Pulmonary artery endothelial cell (primary cell): Measurements from ENCODE around the gene CORO1C. TPM values are rescaled to one million over a fixed set of nuclear protein-coding genes. Genes with fewer than 3 reads are reported as not detected.

Experiments
- DNase-seq: peaks from one replicate; pipeline ENCODE4 v3.0.0-alpha.2; 2011; ENCODE audit warnings: low read depth, low spot score
- total RNA-seq: library from RNA; depleted of rRNA; stranded (reverse); fragments of >200 nt; gene quantifications from 2 replicates; pipeline ENCODE4 v1.2.3, GENCODE V29; 2014

Gene CORO1C
- total RNA-seq, 1 donor from 2014 or later: 278 TPM

- no peak for DNase-seq
These were observed 128.2 kb downstream of the CORO1C start for GRCh38 chr12:108602976-108603704.

- DNase-seq: no peak
These were observed 129.1 kb downstream of the CORO1C start for GRCh38 chr12:108602209-108602705.

GRCh38 chr12:108600702-108601007 is 130.7 kb downstream of the CORO1C start:
- no peak for DNase-seq

- no peak for DNase-seq
These were observed 131.2 kb downstream of the CORO1C start for GRCh38 chr12:108599948-108600701.

GRCh38 chr12:108599541-108599940 is 131.8 kb downstream of the CORO1C start:
- no peak for DNase-seq

- DNase-seq: no peak
These were observed 132.6 kb downstream of the CORO1C start for GRCh38 chr12:108598553-108599250.

GRCh38 chr12:108597559-108598471 is 133.5 kb downstream of the CORO1C start, which contains the start of gene TMEM119:
TMEM119 (minus strand) TSS chr12:108598084; CDS start chr12:108592383, 5,701 bp downstream.
- DNase-seq: no peak

- no peak for DNase-seq
These were observed 134.3 kb downstream of the CORO1C start for GRCh38 chr12:108596854-108597558.

GRCh38 chr12:108595711-108596647 is 135.3 kb downstream of the CORO1C start:
- DNase-seq: no peak

Other genes starting within 250 kb of the CORO1C start
- gene FICD, start 216.2 kb downstream of the CORO1C start, total RNA-seq: 8.2 and 11.4 TPM in 2 replicates
- gene SART3, start 170.3 kb downstream of the CORO1C start, total RNA-seq: 74.3 and 77.2 TPM in 2 replicates
- gene ISCU, start 168.9 kb downstream of the CORO1C start, total RNA-seq: 93.0 and 93.8 TPM in 2 replicates
- not detected in 2 replicates for gene TMEM119, start 133.4 kb downstream of the CORO1C start, total RNA-seq
- gene SELPLG, start 97.6 kb downstream of the CORO1C start, total RNA-seq: 0.07 and 0.49 TPM in 2 replicates
- 14.4 and 26.1 TPM in 2 replicates for gene SSH1, start 126.1 kb upstream of the CORO1C start, total RNA-seq
- not detected in 2 replicates for gene DAO, start 148.6 kb upstream of the CORO1C start, total RNA-seq